GM12874 (cell line): Measurements from ENCODE around the gene PTPRCAP.

Experiments
- CTCF ChIP-seq: IDR thresholded peaks from 2 replicates; pipeline ENCODE4 v1.5.1; 2011; ENCODE audit warnings: low read depth, mild to moderate bottlenecking, control low read depth, low read length, moderate library complexity; ENCODE audit not compliant: insufficient read depth

The PTPRCAP gene

DNA sequence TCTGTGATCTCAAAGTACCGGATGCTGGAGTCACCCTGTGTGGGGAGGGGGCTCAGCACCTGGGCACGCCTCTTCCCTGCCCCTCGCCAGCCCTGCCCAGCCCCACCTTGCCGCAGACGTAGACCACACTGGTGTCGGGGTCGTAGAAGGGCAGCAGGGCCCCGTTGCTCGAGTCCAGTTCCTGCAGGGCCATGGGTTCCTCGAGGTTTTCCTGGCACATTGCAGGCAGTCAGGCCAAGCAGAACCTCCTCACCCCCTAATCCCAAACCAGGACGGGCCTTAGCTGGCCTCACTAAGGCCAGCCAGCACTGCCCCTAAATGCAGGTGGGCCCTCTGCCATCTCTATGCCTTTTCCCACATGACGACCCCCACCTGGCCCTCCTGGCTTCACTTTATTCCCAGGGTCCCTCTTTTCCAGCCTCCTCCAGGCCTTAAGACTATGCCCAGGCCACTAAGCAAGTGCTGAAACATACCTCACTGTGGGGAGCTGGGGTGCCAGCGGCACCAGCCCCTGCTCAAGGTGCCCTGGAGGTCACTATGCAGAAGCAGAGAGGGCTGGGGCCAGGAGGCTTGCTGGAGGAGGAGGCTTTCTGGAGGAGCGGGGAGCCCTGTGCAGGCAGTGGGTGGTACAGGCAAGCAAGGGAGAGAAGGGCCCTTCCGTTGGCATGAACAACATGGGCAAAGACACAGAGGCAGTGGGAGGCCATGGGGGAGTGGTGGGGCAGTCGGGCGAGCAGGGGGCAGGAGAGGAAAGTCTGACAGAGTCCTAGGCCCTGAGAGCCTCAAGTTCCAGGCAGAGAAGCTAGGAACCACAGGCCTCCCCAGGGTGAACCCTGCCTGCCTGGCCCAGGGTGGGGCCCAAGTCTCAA lies 3.0 kb upstream of the PTPRCAP start:
- TF ChIP-seq CTCF: no peak

- TF ChIP-seq CTCF: peak; percentile 43
These were observed 2.1 kb upstream of the PTPRCAP start for GRCh38 chr11:67439321-67440228.

GRCh38 chr11:67438158-67438902 lies 848 bp upstream of the PTPRCAP start:
- no peak for TF ChIP-seq CTCF

GRCh38 chr11:67437809-67438157 lies 301 bp upstream of the PTPRCAP start:
- TF ChIP-seq CTCF: no peak

- no peak for TF ChIP-seq CTCF
These were observed 912 bp downstream of the PTPRCAP start for GRCh38 chr11:67436459-67437081.

DNA sequence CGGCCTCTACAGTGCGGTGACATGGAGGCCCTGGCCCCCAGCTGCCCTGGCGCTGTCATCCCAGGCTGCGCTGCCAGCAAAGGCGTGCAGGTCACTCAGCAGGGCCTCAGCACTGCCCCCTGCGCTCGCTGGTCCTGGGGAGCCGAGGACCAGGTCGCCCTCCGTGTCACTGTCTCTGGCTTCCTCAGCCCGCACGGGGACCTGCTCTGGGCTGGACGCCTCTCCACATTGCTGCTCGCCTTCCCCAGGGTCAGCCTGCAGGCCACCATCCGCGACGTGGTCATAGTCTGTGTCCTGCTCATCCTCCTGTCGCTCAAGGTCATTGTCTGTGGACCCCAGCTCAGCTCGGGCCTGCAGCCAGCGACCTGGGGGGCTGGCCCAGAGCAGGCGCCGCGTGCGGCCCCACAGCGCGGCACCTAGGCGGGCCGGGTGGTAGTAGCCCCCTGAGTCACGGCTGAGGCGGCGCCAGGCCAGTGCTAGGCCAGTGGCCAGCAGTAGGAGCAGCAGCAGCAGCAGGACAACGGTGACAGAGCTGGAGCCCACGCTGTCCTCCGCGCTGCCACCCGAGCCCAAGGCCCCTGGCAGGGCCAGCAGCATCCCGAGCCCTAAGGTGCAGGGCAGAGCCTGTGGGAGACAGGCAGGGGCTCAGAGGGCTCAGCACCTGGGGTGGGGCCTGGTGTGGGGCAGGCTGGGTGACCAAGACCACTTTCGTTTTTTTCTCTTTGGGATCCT lies 1.6 kb downstream of the PTPRCAP start:
- TF ChIP-seq CTCF: no peak
